ENCODE results near the gene CSDE1.

DNA sequence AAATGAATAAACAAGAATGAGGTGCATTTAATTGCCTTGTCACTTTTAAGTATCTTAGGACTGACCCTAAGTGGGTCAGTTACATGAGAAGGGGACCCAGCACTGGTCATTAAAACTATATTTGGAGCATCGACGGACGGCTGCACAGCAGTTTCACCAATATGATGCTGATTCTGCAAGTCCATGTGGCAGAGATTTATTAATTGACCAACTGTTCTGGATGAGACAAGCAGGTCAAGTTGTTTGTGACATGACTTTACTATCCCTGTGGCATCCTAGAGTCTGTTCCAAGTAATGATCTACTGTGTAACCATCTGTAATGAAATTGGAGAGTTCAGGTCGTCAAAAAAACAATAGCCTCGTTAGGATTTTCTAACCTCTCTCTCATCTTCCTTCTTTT is 71.9 kb downstream of the CSDE1 start:
- TF ChIP-seq, protein P1, sequence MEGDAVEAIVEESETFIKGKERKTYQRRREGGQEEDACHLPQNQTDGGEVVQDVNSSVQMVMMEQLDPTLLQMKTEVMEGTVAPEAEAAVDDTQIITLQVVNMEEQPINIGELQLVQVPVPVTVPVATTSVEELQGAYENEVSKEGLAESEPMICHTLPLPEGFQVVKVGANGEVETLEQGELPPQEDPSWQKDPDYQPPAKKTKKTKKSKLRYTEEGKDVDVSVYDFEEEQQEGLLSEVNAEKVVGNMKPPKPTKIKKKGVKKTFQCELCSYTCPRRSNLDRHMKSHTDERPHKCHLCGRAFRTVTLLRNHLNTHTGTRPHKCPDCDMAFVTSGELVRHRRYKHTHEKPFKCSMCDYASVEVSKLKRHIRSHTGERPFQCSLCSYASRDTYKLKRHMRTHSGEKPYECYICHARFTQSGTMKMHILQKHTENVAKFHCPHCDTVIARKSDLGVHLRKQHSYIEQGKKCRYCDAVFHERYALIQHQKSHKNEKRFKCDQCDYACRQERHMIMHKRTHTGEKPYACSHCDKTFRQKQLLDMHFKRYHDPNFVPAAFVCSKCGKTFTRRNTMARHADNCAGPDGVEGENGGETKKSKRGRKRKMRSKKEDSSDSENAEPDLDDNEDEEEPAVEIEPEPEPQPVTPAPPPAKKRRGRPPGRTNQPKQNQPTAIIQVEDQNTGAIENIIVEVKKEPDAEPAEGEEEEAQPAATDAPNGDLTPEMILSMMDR (IDR thresholded peaks at IDR 0.05), result no peak
- no peak for TF ChIP-seq POLR2A (IDR thresholded peaks at IDR 0.05)
